Endothelial cell (in vitro differentiated cells): ENCODE data around the gene FAM107B. TPM values are rescaled to one million over a fixed set of nuclear protein-coding genes. Genes with fewer than 3 reads are reported as not detected.

Experiments used
- DNase-seq: peaks from one replicate; pipeline ENCODE4 v3.0.0; 2021; ENCODE audit warnings: low spot score
- H3K27ac Mint-ChIP-seq: one replicate; pipeline ENCODE4 v1.8.0; 2021; ENCODE audit warnings: mixed read lengths, inconsistent platforms; ENCODE audit not compliant: unreplicated experiment
- H3K27me3 Mint-ChIP-seq: one replicate; pipeline ENCODE4 v1.8.0; 2021; ENCODE audit warnings: mild to moderate bottlenecking, moderate library complexity, mixed read lengths, inconsistent platforms; ENCODE audit not compliant: unreplicated experiment
- H3K36me3 Mint-ChIP-seq: one replicate; pipeline ENCODE4 v1.8.0; 2021; ENCODE audit warnings: mild to moderate bottlenecking, low read depth, mixed read lengths, inconsistent platforms; ENCODE audit not compliant: unreplicated experiment
- H3K4me1 Mint-ChIP-seq: one replicate; pipeline ENCODE4 v1.8.0; 2021; ENCODE audit warnings: mild to moderate bottlenecking, mixed read lengths, inconsistent platforms; ENCODE audit not compliant: unreplicated experiment
- H3K4me3 Mint-ChIP-seq: one replicate; pipeline ENCODE4 v1.8.0; 2021; ENCODE audit warnings: mild to moderate bottlenecking, mixed read lengths, inconsistent platforms; ENCODE audit not compliant: unreplicated experiment
- H3K9me3 Mint-ChIP-seq: one replicate; pipeline ENCODE4 v1.8.0; 2021; ENCODE audit warnings: mixed read lengths, inconsistent platforms; ENCODE audit not compliant: unreplicated experiment
- CTCF ChIP-seq: fragments of 200-600 bp; sonication (generic); IDR thresholded peaks from one replicate; pipeline ENCODE4 v1.5.0; 2021; ENCODE audit warnings: antibody characterized with exemption; ENCODE audit not compliant: unreplicated experiment
- total RNA-seq: library from RNA; stranded (reverse); fragmentation: NEBNext Ultra II Directional; extraction: Animal tissue kit (Norgen Biotek cat#: 25700); gene quantifications from one replicate; pipeline ENCODE4 v1.2.1, GENCODE V29; 2021; ENCODE audit not compliant: unreplicated experiment

FAM107B gene
- total RNA-seq, 1 donor from 2014 or later, result 462 TPM

GRCh38 chr10:14605231-14605925, 169.3 kb downstream of the FAM107B start:
- no peak for TF ChIP-seq CTCF
- H3K4me1 Mint-ChIP-seq, result peaks cover 56% of the 10 kb centered on the region
- H3K9me3 Mint-ChIP-seq, result no peaks in the 10 kb centered on the region
- H3K36me3 Mint-ChIP-seq, result peaks cover 34% of the 10 kb centered on the region
- H3K4me3 Mint-ChIP-seq, result peak overlapping the region; percentile 97
- peak overlapping the region; percentile 94 for H3K27ac Mint-ChIP-seq
- peaks cover 11% of the 10 kb centered on the region for H3K27me3 Mint-ChIP-seq
- DNase-seq, result no peak

- Mint-ChIP-seq H3K27me3 (peaks cover 14% of the 10 kb centered on the region), H3K27ac (peak overlapping the region; percentile 94), H3K4me3 (peak overlapping the region; percentile 97), H3K4me1 (peaks cover 59% of the 10 kb centered on the region), H3K9me3 (no peaks in the 10 kb centered on the region), H3K36me3 (peaks cover 42% of the 10 kb centered on the region)
- TF ChIP-seq CTCF, result no peak
- peak; percentile 85 for DNase-seq
Measured at GRCh38 chr10:14604181-14605142, 170.2 kb downstream of the FAM107B start.

GRCh38 chr10:14603534-14604102, 171.1 kb downstream of the FAM107B start:
- Mint-ChIP-seq H3K36me3 (peaks cover 48% of the 10 kb centered on the region), H3K4me1 (peaks cover 56% of the 10 kb centered on the region), H3K9me3 (no peaks in the 10 kb centered on the region), H3K4me3 (peak overlapping the region; percentile 100), H3K27me3 (peaks cover 14% of the 10 kb centered on the region), H3K27ac (peak overlapping the region; percentile 97)
- TF ChIP-seq CTCF, result no peak
- no peak for DNase-seq

- H3K36me3 Mint-ChIP-seq, result peaks cover 55% of the 10 kb centered on the region
- H3K4me1 Mint-ChIP-seq, result peaks cover 57% of the 10 kb centered on the region
- TF ChIP-seq CTCF, result no peak
- H3K27ac Mint-ChIP-seq, result peak overlapping the region; percentile 97
- H3K27me3 Mint-ChIP-seq, result peaks cover 14% of the 10 kb centered on the region
- DNase-seq, result no peak
- H3K9me3 Mint-ChIP-seq, result no peaks in the 10 kb centered on the region
- peak overlapping the region; percentile 100 for H3K4me3 Mint-ChIP-seq
Measured at GRCh38 chr10:14602807-14603533, 171.7 kb downstream of the FAM107B start.
